Erythroblast (primary cell): ENCODE results near the gene ANKIB1.

Source experiments
- DNase-seq, 2 experiments: peaks; one replicate each; lab custom pipeline; 2025; lab: John Stamatoyannopoulos, UW
- GATA1 ChIP-seq: IDR thresholded peaks from 2 replicates; pipeline ENCODE4 v1.6.1; 2011; ENCODE audit warnings: low read depth, mild to moderate bottlenecking, control low read depth, low read length, moderate library complexity
- POLR2A ChIP-seq: IDR thresholded peaks from 2 replicates; pipeline ENCODE4 v1.6.1; 2011; ENCODE audit warnings: mild to moderate bottlenecking, low read length

Gene ANKIB1

DNA sequence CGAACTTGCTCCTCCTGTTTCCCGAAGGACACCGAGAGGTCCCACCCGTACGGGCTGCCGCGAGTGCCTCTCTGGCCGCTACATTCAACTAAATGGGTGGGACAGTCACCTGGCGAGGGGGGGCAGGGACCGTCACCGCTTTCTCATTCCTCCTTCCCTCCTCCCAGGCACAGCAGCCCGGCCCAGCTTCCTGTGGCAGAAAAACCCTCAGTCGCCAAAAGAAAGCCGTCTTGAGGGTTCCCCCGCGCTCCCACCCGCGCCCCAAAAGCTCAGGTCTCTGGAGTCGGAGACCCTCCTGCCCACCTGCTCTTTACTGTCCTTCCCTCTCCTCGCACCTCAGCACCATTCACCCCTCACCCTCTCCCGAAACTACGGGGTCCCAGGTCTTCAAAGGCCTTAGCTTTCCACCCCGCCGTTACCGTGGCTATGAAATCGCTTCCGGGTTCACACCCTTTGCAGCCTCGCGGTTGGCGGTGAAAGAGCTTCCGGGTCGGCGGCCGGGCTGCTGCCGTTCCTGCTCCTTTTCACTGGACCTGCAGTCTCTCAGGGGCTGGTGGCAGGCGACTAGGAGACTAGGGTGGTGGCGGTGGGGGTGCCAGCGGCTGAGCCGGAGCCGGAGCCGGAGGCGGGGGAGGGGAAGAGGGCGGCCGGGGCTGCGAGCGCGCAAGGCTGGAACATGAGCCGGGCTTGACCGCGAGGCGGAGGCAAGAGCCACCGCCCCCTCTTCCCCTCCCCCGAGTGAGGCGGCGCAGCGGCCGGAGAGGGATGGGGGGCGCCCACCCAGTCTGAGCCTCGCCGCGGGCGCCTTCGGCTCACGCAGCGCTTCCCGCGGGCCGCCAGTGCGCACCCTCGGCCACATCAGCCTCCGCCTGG, at the start of gene ANKIB1, which contains the start of gene KRIT1:
Gene ANKIB1, plus strand, starts transcription at position 488 of the 873 bp plus-strand sequence. CDS start 49,005 bp downstream, outside the sequence.
Gene KRIT1, minus strand, starts transcription at position 428 of the 873 bp plus-strand sequence. CDS start 3,779 bp downstream, outside the sequence.
- TF ChIP-seq POLR2A (peak; percentile 87), GATA1 (no peak)
- DNase-seq: peak; percentile 89 to 91

DNA sequence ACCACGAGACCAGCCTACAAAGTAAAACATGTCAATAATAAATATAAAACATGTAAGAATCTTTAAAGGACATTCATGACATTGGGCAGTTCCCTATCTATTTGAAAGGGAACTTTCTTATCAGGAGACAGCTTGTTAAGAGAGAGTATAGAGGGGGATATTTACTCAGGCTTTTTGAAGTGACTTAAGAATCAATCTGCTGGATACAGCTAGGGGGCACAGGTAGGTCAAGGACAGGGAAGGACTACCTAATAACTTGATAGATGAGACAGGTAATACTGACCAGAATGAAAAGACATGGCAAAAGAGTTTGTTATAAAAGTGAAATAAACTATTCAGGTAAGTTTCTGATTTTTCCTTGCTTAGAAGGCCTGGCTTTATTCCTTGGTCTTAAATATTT, 45.0 kb upstream of the ANKIB1 start:
- no peak for TF ChIP-seq POLR2A
- TF ChIP-seq GATA1: no peak

GRCh38 chr7:92205987-92206386, 39.8 kb upstream of the ANKIB1 start:
- TF ChIP-seq GATA1 (no peak), POLR2A (no peak)
- no peak for DNase-seq

More for the DNA sequence above, 45.0 kb upstream of the ANKIB1 start:
- DNase-seq: peak in 1 of 2 experiments; percentile 4

DNA sequence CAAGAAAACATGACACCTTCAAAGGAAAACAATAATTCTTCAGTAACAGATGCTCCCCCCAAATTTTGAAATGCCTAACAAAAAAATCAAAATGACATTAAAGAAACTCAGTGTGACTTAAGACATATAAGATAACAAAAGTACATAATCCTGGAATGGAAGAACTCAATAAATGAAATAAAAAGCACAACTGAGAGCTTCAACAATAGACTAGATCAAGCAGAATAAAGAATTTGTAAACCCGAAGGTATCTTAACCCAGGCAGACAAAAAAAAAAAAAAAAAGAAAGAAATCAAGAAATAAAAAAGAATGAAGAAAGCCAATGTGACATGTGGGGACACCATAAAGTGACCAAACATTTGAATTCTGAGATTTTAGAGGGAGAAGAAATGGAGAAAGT, 39.1 kb upstream of the ANKIB1 start:
- DNase-seq: no peak
- TF ChIP-seq POLR2A (no peak), GATA1 (no peak)

DNA sequence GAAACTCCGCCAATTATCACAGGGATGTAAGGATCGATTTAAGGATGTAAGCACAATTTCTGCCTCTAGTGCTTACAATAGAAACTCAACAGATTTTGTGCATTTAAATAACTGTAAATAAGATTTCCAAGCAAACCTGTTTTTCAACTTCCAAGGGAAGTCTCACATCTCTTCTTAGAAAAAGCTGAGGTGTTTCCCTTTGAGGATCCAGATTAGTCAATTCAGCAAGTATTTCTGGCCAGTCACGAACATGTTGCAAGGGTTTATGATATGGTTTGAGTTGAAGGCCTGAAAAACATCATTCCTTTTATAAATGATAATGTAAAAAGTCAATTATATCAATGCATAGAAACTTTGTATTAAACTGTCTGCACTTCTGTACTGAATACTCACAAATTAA, 24.0 kb upstream of the ANKIB1 start:
- no peak for TF ChIP-seq POLR2A
- no peak for TF ChIP-seq GATA1

GRCh38 chr7:92226981-92227380, 18.8 kb upstream of the ANKIB1 start:
- no peak for DNase-seq
- no peak for TF ChIP-seq GATA1
- no peak for TF ChIP-seq POLR2A

More for the DNA sequence above, 24.0 kb upstream of the ANKIB1 start:
- no peak for DNase-seq

DNA sequence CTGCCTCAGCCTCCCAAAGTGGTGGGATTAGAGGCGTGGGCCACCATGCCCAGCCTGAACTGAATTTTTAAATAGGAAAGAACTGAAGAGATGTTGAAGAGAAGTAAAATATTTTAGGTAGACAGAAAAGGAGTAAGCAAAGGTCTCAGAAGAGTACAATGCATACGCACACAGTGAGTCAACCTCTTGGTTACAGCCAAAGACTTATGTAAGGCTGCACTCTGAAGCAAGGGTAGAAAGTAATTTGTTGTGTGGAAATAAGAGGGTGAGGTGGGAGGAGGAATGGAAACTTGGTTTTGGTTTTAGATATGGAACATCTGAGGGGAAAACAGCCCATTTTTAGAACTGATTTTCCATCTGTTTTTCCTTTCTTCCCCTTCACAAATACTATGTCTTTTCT, 17.7 kb upstream of the ANKIB1 start:
- DNase-seq: no peak
- TF ChIP-seq POLR2A (no peak), GATA1 (no peak)

GRCh38 chr7:92228742-92229141, 17.0 kb upstream of the ANKIB1 start:
- no peak for TF ChIP-seq GATA1
- TF ChIP-seq POLR2A: no peak
- DNase-seq: no peak

DNA sequence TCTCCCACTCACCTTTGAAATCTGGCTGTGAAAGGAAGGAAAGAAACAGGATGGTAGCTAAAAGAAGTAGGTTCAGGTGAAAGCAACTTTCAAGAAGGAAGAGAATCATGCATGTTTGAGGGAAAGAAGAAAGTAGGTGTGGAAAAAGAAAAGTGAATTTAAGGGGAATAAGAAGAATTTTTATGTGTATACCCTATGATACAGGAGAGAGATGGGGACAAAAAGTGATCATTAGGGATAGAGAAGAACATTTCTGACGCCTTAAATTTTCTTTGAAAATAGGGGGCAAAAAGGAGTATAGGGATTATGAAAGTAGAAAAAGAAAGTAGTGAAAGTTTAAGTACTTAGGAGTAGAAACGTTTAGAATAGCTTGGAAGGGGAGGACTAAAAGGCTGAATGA, 15.2 kb upstream of the ANKIB1 start:
- TF ChIP-seq POLR2A (no peak), GATA1 (no peak)
- no peak for DNase-seq

DNA sequence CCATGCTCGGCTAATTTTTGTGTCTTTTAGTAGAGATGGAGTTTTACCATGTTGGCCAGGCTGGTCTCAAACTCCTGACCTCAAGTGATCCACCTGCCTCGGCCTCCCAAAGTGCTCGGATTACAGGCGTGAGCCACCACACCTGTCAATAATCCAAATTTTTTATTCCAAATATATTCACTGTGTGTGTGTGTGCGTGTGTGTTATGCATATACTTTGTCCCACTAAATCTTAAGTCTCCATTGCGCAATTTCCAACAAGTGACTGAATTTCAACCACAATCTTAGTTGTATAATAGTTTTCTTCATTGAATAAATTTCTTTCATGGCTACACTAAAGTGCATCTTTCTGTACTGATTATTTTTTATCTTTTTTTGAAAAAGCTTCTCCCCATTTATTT, 2.8 kb upstream of the ANKIB1 start:
- TF ChIP-seq POLR2A (no peak), GATA1 (no peak)
- DNase-seq: no peak

DNA sequence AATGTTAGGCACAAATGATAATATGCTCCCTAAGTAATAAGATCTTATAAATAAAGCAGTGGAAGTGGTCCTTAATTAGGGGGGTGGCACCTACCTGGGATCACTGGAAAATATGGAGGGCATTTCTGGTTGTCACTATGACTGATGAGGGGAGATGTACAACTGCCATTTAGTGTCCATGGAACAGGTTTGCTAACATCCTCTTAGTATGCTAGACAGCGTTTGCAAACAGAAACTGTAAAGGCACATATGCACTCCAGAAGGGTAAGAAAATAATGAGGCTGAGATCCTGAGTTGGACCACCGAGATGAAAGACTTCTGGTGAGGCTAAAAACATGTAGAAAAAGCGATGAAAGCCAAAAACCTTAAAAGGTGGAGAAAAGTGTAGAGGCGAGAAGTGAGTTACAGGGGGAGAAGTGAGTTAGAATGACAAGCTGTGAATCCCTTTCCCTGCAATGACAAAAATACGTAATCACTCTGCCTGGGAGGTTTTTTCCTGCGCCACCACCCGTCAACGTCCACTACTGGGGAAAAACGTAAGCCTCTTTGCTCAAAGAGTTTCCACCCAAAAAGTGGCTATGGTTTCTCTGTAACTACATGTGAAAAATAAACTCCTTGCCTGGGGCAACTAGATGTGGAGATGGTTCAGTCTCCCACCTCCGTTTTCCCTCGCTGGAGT, 827 bp upstream of the ANKIB1 start:
- DNase-seq: peak; percentile 72 to 83
- TF ChIP-seq GATA1 (no peak), POLR2A (no peak)

- peak; percentile 55 to 59 for DNase-seq
- TF ChIP-seq GATA1 (no peak), POLR2A (no peak)
Measured at GRCh38 chr7:92246360-92247101, 757 bp downstream of the ANKIB1 start.

GRCh38 chr7:92250603-92251002, 4.8 kb downstream of the ANKIB1 start:
- TF ChIP-seq GATA1 (no peak), POLR2A (no peak)
- DNase-seq: no peak

DNA sequence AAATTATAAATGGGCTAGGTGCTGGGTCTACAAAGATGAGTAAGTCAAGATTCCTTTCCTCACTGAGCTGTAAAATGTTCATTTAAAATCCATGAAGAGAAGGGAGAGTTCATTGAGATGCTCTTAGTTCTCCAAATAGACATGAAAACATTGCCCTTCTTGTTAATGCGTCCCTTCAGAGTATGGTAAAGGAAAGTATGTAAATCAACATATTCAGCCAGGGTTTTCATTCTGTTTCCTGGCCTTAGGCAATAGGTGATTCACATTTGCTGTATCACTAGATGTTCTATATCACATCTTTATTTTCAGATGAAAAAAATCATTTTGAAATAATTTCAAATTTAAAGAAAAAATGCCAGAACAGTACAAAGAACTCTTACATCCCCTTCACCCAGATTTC, 5.4 kb downstream of the ANKIB1 start:
- DNase-seq: no peak
- TF ChIP-seq GATA1: no peak
- no peak for TF ChIP-seq POLR2A
